H9 (cell line): ENCODE results near the gene RBM23. TPM values are rescaled to one million over a fixed set of nuclear protein-coding genes. Genes with fewer than 3 reads are reported as not detected.

Experiments used
- DNase-seq: peaks from one replicate; pipeline ENCODE4 v3.0.0-alpha.2; 2017
- H2AFZ ChIP-seq: one replicate; pipeline ENCODE4 v1.6.1; 2013; ENCODE audit warnings: mild to moderate bottlenecking, low read length, control low read depth, moderate library complexity
- H2AK5ac ChIP-seq: 2 replicates; pipeline ENCODE4 v1.6.1; 2013; ENCODE audit warnings: low read length, control low read depth, mixed read lengths; ENCODE audit not compliant: insufficient read length
- H2BK120ac ChIP-seq: one replicate; pipeline ENCODE4 v1.6.1; 2013; ENCODE audit warnings: low read depth, mild to moderate bottlenecking, low read length, control low read depth, inconsistent platforms; ENCODE audit not compliant: poor library complexity, severe bottlenecking
- H2BK12ac ChIP-seq: 2 replicates; pipeline ENCODE4 v1.6.1; 2013; ENCODE audit warnings: low read length, control low read depth, mixed read lengths, low read depth; ENCODE audit not compliant: insufficient read length
- H2BK15ac ChIP-seq: 2 replicates; pipeline ENCODE4 v1.6.1; 2013; ENCODE audit warnings: low read depth, low read length, control low read depth
- H2BK20ac ChIP-seq: one replicate; pipeline ENCODE4 v1.6.1; 2013; ENCODE audit warnings: low read depth, mild to moderate bottlenecking, low read length, control low read depth, inconsistent platforms; ENCODE audit not compliant: poor library complexity, severe bottlenecking
- H2BK5ac ChIP-seq: 2 replicates; pipeline ENCODE4 v1.6.1; 2013; ENCODE audit warnings: low read length, control low read depth, mixed read lengths; ENCODE audit not compliant: insufficient read length
- H3K14ac ChIP-seq: 2 replicates; pipeline ENCODE4 v1.6.1; 2013; ENCODE audit warnings: low read length, control low read depth; ENCODE audit not compliant: insufficient read depth
- H3K18ac ChIP-seq: 2 replicates; pipeline ENCODE4 v1.6.1; 2013; ENCODE audit warnings: low read depth, mild to moderate bottlenecking, mixed read lengths, low read length, control low read depth; ENCODE audit not compliant: insufficient read length
- H3K23ac ChIP-seq: 2 replicates; pipeline ENCODE4 v1.6.1; 2013; ENCODE audit warnings: low read length, control low read depth, mixed read lengths, low read depth; ENCODE audit not compliant: insufficient read length
- H3K23me2 ChIP-seq: 2 replicates; pipeline ENCODE4 v1.6.1; 2013; ENCODE audit warnings: low read depth, mild to moderate bottlenecking, mixed read lengths, low read length, control low read depth; ENCODE audit not compliant: insufficient read length, poor library complexity, severe bottlenecking
- H3K27ac ChIP-seq: 2 replicates; pipeline ENCODE4 v1.5.1; 2013; ENCODE audit warnings: low read length, control low read depth, mixed read lengths, low read depth; ENCODE audit not compliant: insufficient read length
- H3K27me3 ChIP-seq: 2 replicates; pipeline ENCODE4 v1.6.1; 2013; ENCODE audit warnings: low read length, control low read depth, inconsistent platforms; ENCODE audit not compliant: insufficient read depth
- H3K4ac ChIP-seq: 2 replicates; pipeline ENCODE4 v1.6.1; 2013; ENCODE audit warnings: low read depth, mild to moderate bottlenecking, control low read depth, inconsistent platforms, low read length, moderate library complexity
- H3K4me1 ChIP-seq: 2 replicates; pipeline ENCODE4 v1.6.1; 2013; ENCODE audit warnings: low read length, control low read depth, inconsistent platforms; ENCODE audit not compliant: insufficient read depth
- H3K4me2 ChIP-seq: 2 replicates; pipeline ENCODE4 v1.6.1; 2013; ENCODE audit warnings: low read length, control low read depth, mixed read lengths; ENCODE audit not compliant: insufficient read length, insufficient read depth
- H3K56ac ChIP-seq: 2 replicates; pipeline ENCODE4 v1.6.1; 2013; ENCODE audit warnings: low read depth, mild to moderate bottlenecking, mixed read lengths, low read length, control low read depth; ENCODE audit not compliant: insufficient read length
- H3K79me1 ChIP-seq: 2 replicates; pipeline ENCODE4 v1.6.1; 2013; ENCODE audit warnings: low read depth, mild to moderate bottlenecking, moderate library complexity, low read length, control low read depth, inconsistent platforms; ENCODE audit not compliant: insufficient read depth, poor library complexity, severe bottlenecking
- H3K79me2 ChIP-seq: 2 replicates; pipeline ENCODE4 v1.6.1; 2013; ENCODE audit warnings: low read length, control low read depth, inconsistent platforms; ENCODE audit not compliant: insufficient read depth
- H3K9ac ChIP-seq: 2 replicates; pipeline ENCODE4 v1.6.1; 2013; ENCODE audit warnings: low read length, control low read depth, mixed read lengths; ENCODE audit not compliant: insufficient read length; ENCODE audit errors: extremely low read depth
- H3K9me3 ChIP-seq: one replicate; pipeline ENCODE4 v1.6.1; 2013; ENCODE audit warnings: low read depth, low read length, inconsistent platforms; ENCODE audit not compliant: control insufficient read depth
- H3T11ph ChIP-seq: one replicate; pipeline ENCODE4 v1.6.1; 2013; ENCODE audit warnings: mild to moderate bottlenecking, low read length, control low read depth, inconsistent platforms
- H4K20me1 ChIP-seq: one replicate; pipeline ENCODE4 v1.6.1; 2013; ENCODE audit not compliant: control insufficient read depth, insufficient read length, insufficient read depth
- H4K5ac ChIP-seq: 2 replicates; pipeline ENCODE4 v1.6.1; 2013; ENCODE audit warnings: low read depth, mild to moderate bottlenecking, mixed read lengths, low read length, control low read depth; ENCODE audit not compliant: insufficient read length
- H4K8ac ChIP-seq: replicated peaks from 2 replicates; pipeline ENCODE4 v1.6.1; 2013; ENCODE audit warnings: low read length, control low read depth, mixed read lengths, low read depth; ENCODE audit not compliant: insufficient read length
- H4K91ac ChIP-seq: 2 replicates; pipeline ENCODE4 v1.6.1; 2013; ENCODE audit warnings: low read depth, mild to moderate bottlenecking, moderate library complexity, mixed read lengths, low read length, control low read depth; ENCODE audit not compliant: insufficient read length
- H3K27ac Mint-ChIP-seq, 3 experiments: 2 replicates in 2 of 3; 3 replicates in 1 of 3; pipeline ENCODE4 v1.8.0; 2020 to 2021; ENCODE audit warnings: mixed read lengths in 3 of 3, mild to moderate bottlenecking in 1 of 3, moderate library complexity in 1 of 3
- H3K27me3 Mint-ChIP-seq: 2 replicates; pipeline ENCODE4 v1.8.0; 2021; ENCODE audit warnings: low read depth, mild to moderate bottlenecking, moderate library complexity, mixed read lengths
- H3K36me3 Mint-ChIP-seq, 3 experiments: 2 replicates in 2 of 3; 3 replicates in 1 of 3; pipeline ENCODE4 v1.8.0; 2020 to 2021; ENCODE audit warnings: low read depth in 3 of 3, mixed read lengths in 3 of 3; ENCODE audit not compliant: insufficient read depth in 1 of 3
- H3K4me1 Mint-ChIP-seq, 2 experiments: 2 replicates each; pipeline ENCODE4 v1.8.0; 2020; ENCODE audit warnings: mixed read lengths in 2 of 2
- H3K4me3 Mint-ChIP-seq, 2 experiments: 2 replicates in 1 of 2; 3 replicates in 1 of 2; pipeline ENCODE4 v1.8.0; 2020 to 2021; ENCODE audit warnings: mild to moderate bottlenecking in 2 of 2, mixed read lengths in 2 of 2, moderate library complexity in 1 of 2
- H3K9me3 Mint-ChIP-seq, 2 experiments: 2 replicates in 1 of 2; 3 replicates in 1 of 2; pipeline ENCODE4 v1.8.0; 2020; ENCODE audit warnings: mild to moderate bottlenecking in 2 of 2, mixed read lengths in 2 of 2, moderate library complexity in 1 of 2
- WGBS: extraction: QIAGEN DNeasy Blood & Tissue Kit; methylation state at CpG from one replicate; pipeline ENCODE4 v1.1.7; 2013; ENCODE audit warnings: missing lambda C conversion rate, low lambda C conversion rate, mixed read lengths; ENCODE audit not compliant: insufficient read length; ENCODE audit errors: extremely low coverage; 5-methylcytosine and 5-hydroxymethylcytosine counted together
- total RNA-seq: library from RNA; stranded (reverse); gene quantifications from 2 replicates; pipeline ENCODE4 v1.2.1, GENCODE V29; 2021
- TF ChIP-seq, protein P1 (sequence below): fragments of 200-600 bp; sonication (generic); conservative IDR thresholded peaks from 3 replicates; pipeline ENCODE4 v1.8.0; 2021; ENCODE audit warnings: antibody characterized with exemption, mild to moderate bottlenecking

The RBM23 gene
- total RNA-seq, 1 experiment from 2014 or later = 79.0 TPM

- H4K91ac ChIP-seq = no peak overlapping the region
- no peaks in the 10 kb centered on the region for H3K27me3 ChIP-seq
- no peaks in the 10 kb centered on the region for H3K9me3 ChIP-seq
- DNase-seq = no peak
- no peak overlapping the region for H2BK15ac ChIP-seq
- H2AFZ ChIP-seq = no peak overlapping the region
- H2BK20ac ChIP-seq = no peak overlapping the region
- Mint-ChIP-seq H3K27me3 (no peaks in the 10 kb centered on the region; the same call in 1 of the 2 replicates), H3K36me3 (peaks cover 12 to 37% (median 35%) of the 10 kb centered on the region in 3 experiments), H3K4me1 (peaks cover 25 to 30% of the 10 kb centered on the region in 2 experiments), H3K27ac (peak overlapping the region; percentile 25 to 90 (median 59); a peak in 4 of 7 replicates), H3K9me3 (no peaks in the 10 kb centered on the region), H3K4me3 (no peak overlapping the region)
- no peak overlapping the region for H3K4ac ChIP-seq
- H4K8ac ChIP-seq = no peak overlapping the region
- H3K18ac ChIP-seq = no peak overlapping the region
- H3T11ph ChIP-seq = no peak overlapping the region
- WGBS = no CpG with 5 or more reads among the region's 14 CpGs
- no peaks in the 10 kb centered on the region for H3K23me2 ChIP-seq
- H2AK5ac ChIP-seq = no peak overlapping the region
- no peak overlapping the region for H3K9ac ChIP-seq
- H2BK120ac ChIP-seq = no peak overlapping the region
- H3K27ac ChIP-seq = no peak overlapping the region
- H3K79me1 ChIP-seq = no peaks in the 10 kb centered on the region
- H3K14ac ChIP-seq = no peak overlapping the region
- no peaks in the 10 kb centered on the region for H4K20me1 ChIP-seq
- no peaks in the 10 kb centered on the region for H3K79me2 ChIP-seq
- no peak overlapping the region for H3K56ac ChIP-seq
- H2BK5ac ChIP-seq = no peak overlapping the region
- H4K5ac ChIP-seq = no peak overlapping the region
- TF ChIP-seq, protein P1, sequence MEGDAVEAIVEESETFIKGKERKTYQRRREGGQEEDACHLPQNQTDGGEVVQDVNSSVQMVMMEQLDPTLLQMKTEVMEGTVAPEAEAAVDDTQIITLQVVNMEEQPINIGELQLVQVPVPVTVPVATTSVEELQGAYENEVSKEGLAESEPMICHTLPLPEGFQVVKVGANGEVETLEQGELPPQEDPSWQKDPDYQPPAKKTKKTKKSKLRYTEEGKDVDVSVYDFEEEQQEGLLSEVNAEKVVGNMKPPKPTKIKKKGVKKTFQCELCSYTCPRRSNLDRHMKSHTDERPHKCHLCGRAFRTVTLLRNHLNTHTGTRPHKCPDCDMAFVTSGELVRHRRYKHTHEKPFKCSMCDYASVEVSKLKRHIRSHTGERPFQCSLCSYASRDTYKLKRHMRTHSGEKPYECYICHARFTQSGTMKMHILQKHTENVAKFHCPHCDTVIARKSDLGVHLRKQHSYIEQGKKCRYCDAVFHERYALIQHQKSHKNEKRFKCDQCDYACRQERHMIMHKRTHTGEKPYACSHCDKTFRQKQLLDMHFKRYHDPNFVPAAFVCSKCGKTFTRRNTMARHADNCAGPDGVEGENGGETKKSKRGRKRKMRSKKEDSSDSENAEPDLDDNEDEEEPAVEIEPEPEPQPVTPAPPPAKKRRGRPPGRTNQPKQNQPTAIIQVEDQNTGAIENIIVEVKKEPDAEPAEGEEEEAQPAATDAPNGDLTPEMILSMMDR = peak; percentile 41
- H3K23ac ChIP-seq = no peak overlapping the region
- H3K4me1 ChIP-seq = peaks cover 2% of the 10 kb centered on the region; the same call in 1 of the 2 replicates
- no peak overlapping the region for H2BK12ac ChIP-seq
- no peak overlapping the region for H3K4me2 ChIP-seq
Measured at GRCh38 chr14:22847661-22848341, 71.1 kb downstream of the RBM23 start.
